GM12878 (cell line): ENCODE measurements around the gene DMXL1. TPM values are rescaled to one million over a fixed set of nuclear protein-coding genes. Genes with fewer than 3 reads are reported as not detected.

ENCODE experiments used
- E4F1 ChIP-seq: fragments of 450-650 bp; IDR thresholded peaks from 2 replicates; pipeline ENCODE4 v1.6.1; 2018; ENCODE audit warnings: borderline replicate concordance, mild to moderate bottlenecking; ENCODE audit not compliant: partially characterized antibody
- MAX ChIP-seq: IDR thresholded peaks from 2 replicates; pipeline ENCODE4 v1.6.1; 2012; ENCODE audit warnings: low read depth, low read length, improper control_type of control experiment
- PAX5 ChIP-seq: IDR thresholded peaks from 2 replicates; pipeline ENCODE4 v1.6.1; 2011; ENCODE audit warnings: low read depth, low read length, borderline replicate concordance
- PRDM15 ChIP-seq: fragments of 450-650 bp; formaldehyde crosslinking; IDR thresholded peaks from 2 replicates; pipeline ENCODE4 v1.4.0; 2020; ENCODE audit warnings: mild to moderate bottlenecking, moderate library complexity
- ZSCAN29 ChIP-seq: fragments of 450-650 bp; IDR thresholded peaks from 2 replicates; pipeline ENCODE4 v1.6.1; 2017; ENCODE audit warnings: mild to moderate bottlenecking, moderate library complexity
- polyA plus RNA-seq, 11 experiments: library from polyadenylated mRNA; depleted of rRNA in 4 of 11; unstranded in 6 of 11; stranded (reverse) in 5 of 11; fragments of >200 nt; fragmentation: Nextera tagmentation in 4 of 11; fragmentation: Illumina TruSeq in 1 of 11; extraction: Ambion mirVana in 4 of 11; extraction: Trizol in 1 of 11; gene quantifications; 1 replicate in 1 of 11; 2 replicates in 10 of 11; pipeline versions ENCODE4 v1.2.1 to v1.2.3, GENCODE V29; 2011 to 2016; ENCODE audit warnings: inconsistent platforms in 2 of 11, missing spikeins in 2 of 11, low read depth in 1 of 11
- total RNA-seq, 4 experiments: library from RNA; depleted of rRNA in 3 of 4; stranded (reverse); fragments of >200 nt in 3 of 4; fragmentation: Illumina TruSeq in 1 of 4; extraction: Trizol in 1 of 4; gene quantifications; 2 replicates each; pipeline versions ENCODE4 v1.2.1 to v1.2.3, GENCODE V29; 2013 to 2021

Gene DMXL1
- total and polyA plus RNA-seq, 10 of the 15 experiments (the other 5 are each of a cell fraction or from before 2014, with no cell fraction given): 9.1 to 67.7 (median 34.1) TPM

DNA sequence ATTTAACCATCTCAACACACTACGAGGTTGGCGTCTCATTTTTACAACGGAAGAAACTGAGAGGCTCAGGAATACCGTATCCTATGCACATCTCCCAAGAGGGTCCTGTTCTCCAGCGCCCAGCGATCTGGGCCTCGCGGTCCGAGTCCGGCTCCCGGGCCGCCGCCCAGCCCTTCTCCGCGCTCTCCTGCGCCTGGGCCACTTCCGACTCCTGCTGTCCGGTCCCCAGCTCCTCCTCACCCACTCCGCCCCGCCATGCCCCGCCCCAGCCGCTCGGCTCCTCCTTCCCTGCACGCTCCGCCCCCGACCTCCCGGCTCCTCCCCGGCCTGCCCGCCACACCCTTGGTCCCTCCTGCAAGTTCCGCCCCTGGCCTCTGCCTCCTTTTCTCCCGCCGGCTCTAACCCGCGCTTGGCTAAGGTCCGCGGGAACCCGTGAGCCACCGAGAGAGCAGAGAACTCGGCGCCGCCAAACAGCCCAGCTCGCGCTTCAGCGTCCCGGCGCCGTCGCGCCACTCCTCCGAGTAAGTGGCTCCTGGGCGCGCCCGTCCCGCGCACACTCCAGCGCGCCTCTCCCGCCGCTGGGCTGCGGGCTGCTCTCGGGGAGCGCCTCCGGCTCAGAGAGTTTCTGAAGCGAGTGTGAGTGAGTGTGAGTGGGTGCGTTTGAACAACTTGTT is 197.6 kb downstream of the DMXL1 start (continued):
- no peak for TF ChIP-seq PRDM15
- no peak for TF ChIP-seq ZSCAN29
- peak; percentile 8; the same call in 1 of the 2 replicates for TF ChIP-seq PAX5
- TF ChIP-seq MAX: peak; percentile 51; the same call in 1 of the 2 replicates
- TF ChIP-seq E4F1: peak; percentile 45
